K562 (cell line): ENCODE data around the gene OSBPL3. TPM values are rescaled to one million over a fixed set of nuclear protein-coding genes. Genes with fewer than 3 reads are reported as not detected.

Experiments used
- CREBBP ChIP-seq: IDR thresholded peaks from one replicate; pipeline ENCODE4 v1.6.1; 2012; ENCODE audit warnings: low read depth, mild to moderate bottlenecking, control low read depth, inconsistent platforms, low read length
- CSDE1 ChIP-seq, 2 experiments: fragments of 450-650 bp; IDR thresholded peaks; 2 replicates each; pipeline ENCODE4 v1.6.1; 2016; ENCODE audit warnings: mild to moderate bottlenecking in 1 of 2
- ERF ChIP-seq: fragments of 450-650 bp; formaldehyde crosslinking; IDR thresholded peaks from 2 replicates; pipeline ENCODE4 v1.4.0; 2020; ENCODE audit warnings: mild to moderate bottlenecking, mixed read lengths
- ETV5 ChIP-seq: sonication (generic); formaldehyde crosslinking; IDR thresholded peaks from 2 replicates; pipeline ENCODE4 v1.4.0; 2020; ENCODE audit warnings: low read depth, mild to moderate bottlenecking, missing genetic modification reagents
- FOXJ3 ChIP-seq: sonication (generic); formaldehyde crosslinking; IDR thresholded peaks from 2 replicates; pipeline ENCODE4 v1.4.0; 2020; ENCODE audit warnings: mild to moderate bottlenecking, missing genetic modification reagents
- FOXM1 ChIP-seq, 2 experiments: fragments of 450-650 bp in 1 of 2; sonication (generic) in 1 of 2; formaldehyde crosslinking in 1 of 2; IDR thresholded peaks; 2 replicates each; pipeline versions ENCODE4 v1.6.1 to v1.9.0; 2017 to 2022; ENCODE audit warnings: low read depth in 2 of 2, mild to moderate bottlenecking in 2 of 2, missing genetic modification reagents in 1 of 2, moderate library complexity in 1 of 2
- GTF2B ChIP-seq: IDR thresholded peaks from 2 replicates; pipeline ENCODE4 v1.6.1; 2011; ENCODE audit not compliant: insufficient read length; ENCODE audit errors: extremely low read depth
- HDAC6 ChIP-seq: IDR thresholded peaks from 2 replicates; pipeline ENCODE4 v1.6.1; 2012; ENCODE audit warnings: low read depth, mild to moderate bottlenecking, control low read depth, inconsistent platforms, low read length, moderate library complexity
- HLTF ChIP-seq: fragments of 450-650 bp; IDR thresholded peaks from 2 replicates; pipeline ENCODE4 v1.6.1; 2016
- L3MBTL2 ChIP-seq: fragments of 450-650 bp; IDR thresholded peaks from 2 replicates; pipeline ENCODE4 v1.6.1; 2016; ENCODE audit warnings: mild to moderate bottlenecking, moderate library complexity
- MEF2D ChIP-seq: conservative IDR thresholded peaks from 2 replicates; pipeline ENCODE4 v1.6.1; 2016; ENCODE audit warnings: low read depth, missing genetic modification characterization, missing compliant biosample characterization
- PATZ1 ChIP-seq: fragments of 250-450 bp; sonication (Bioruptor Pico); IDR thresholded peaks from 2 replicates; pipeline ENCODE4 v1.5.0; 2020; ENCODE audit warnings: mild to moderate bottlenecking, borderline replicate concordance
- SP2 ChIP-seq: IDR thresholded peaks from 2 replicates; pipeline ENCODE4 v1.6.1; 2011; ENCODE audit warnings: mild to moderate bottlenecking, low read depth, low read length, moderate library complexity; ENCODE audit not compliant: poor library complexity, severe bottlenecking; ENCODE audit errors: extremely low read depth
- TEAD4 ChIP-seq, 2 experiments: sonication (generic) in 1 of 2; formaldehyde crosslinking in 1 of 2; IDR thresholded peaks; 2 replicates each; pipeline versions ENCODE4 v1.6.1 to v1.8.0; 2012 to 2022; ENCODE audit warnings: borderline replicate concordance in 1 of 2, inconsistent platforms in 1 of 2, low read length in 1 of 2, mild to moderate bottlenecking in 1 of 2, missing genetic modification reagents in 1 of 2
- TFE3 ChIP-seq: fragments of 450-650 bp; formaldehyde crosslinking; IDR thresholded peaks from 2 replicates; pipeline ENCODE4 v1.4.0; 2020; ENCODE audit warnings: mild to moderate bottlenecking, mixed read lengths
- ZFP30 ChIP-seq: fragments of 250-450 bp; sonication (Bioruptor Pico); IDR thresholded peaks from 2 replicates; pipeline ENCODE4 v1.8.0; 2022; ENCODE audit warnings: moderate library complexity, mild to moderate bottlenecking, inconsistent platforms, borderline replicate concordance
- ZNF140 ChIP-seq: fragments of 250-450 bp; sonication (Bioruptor Pico); IDR thresholded peaks from 2 replicates; pipeline ENCODE4 v1.8.0; 2021; ENCODE audit warnings: moderate library complexity, mild to moderate bottlenecking, inconsistent platforms
- ZSCAN29 ChIP-seq: fragments of 450-650 bp; IDR thresholded peaks from 2 replicates; pipeline ENCODE4 v1.6.1; 2017
- polyA plus RNA-seq, 8 experiments: library from polyadenylated mRNA; depleted of rRNA in 4 of 8; stranded (reverse) in 5 of 8; unstranded in 3 of 8; fragments of >200 nt; fragmentation: Nextera tagmentation in 2 of 8; fragmentation: Illumina TruSeq in 1 of 8; extraction: Ambion mirVana in 2 of 8; extraction: Trizol in 1 of 8; gene quantifications; 2 replicates each; pipeline versions ENCODE4 v1.2.1 to v1.2.3, GENCODE V29; 2011 to 2014; ENCODE audit warnings: inconsistent platforms in 1 of 8, missing spikeins in 1 of 8
- total RNA-seq, 7 experiments: library from RNA; depleted of rRNA in 6 of 7; stranded (reverse); fragments of >200 nt in 6 of 7; fragmentation: Illumina TruSeq in 2 of 7; extraction: Trizol in 2 of 7; gene quantifications; 2 replicates each; pipeline versions ENCODE4 v1.2.1 to v1.2.3, GENCODE V29; 2011 to 2021; ENCODE audit warnings: low replicate concordance in 1 of 7

OSBPL3 gene
- total and polyA plus RNA-seq, 9 of the 15 experiments (the other 6 are each of a cell fraction or from before 2014, with no cell fraction given) = 4.8 to 37.2 (median 26.5) TPM

- peak; percentile 69 for TF ChIP-seq TEAD4 (IDR thresholded peaks at IDR 0.05; ENCODE audit: low read length)
- no peak for TF ChIP-seq TEAD4 (CRISPR knock-in tag; IDR thresholded peaks at IDR 0.05; ENCODE audit: borderline replicate concordance)
- TF ChIP-seq ERF (CRISPR knock-in tag) = no peak
- TF ChIP-seq ZSCAN29 = no peak
- no peak for TF ChIP-seq ZFP30 (CRISPR knock-in tag)
- no peak for TF ChIP-seq CSDE1 (IDR thresholded peaks at IDR 0.05)
- no peak for TF ChIP-seq PATZ1 (CRISPR knock-in tag)
- no peak for TF ChIP-seq ZNF140
- TF ChIP-seq MEF2D (tag) = no peak
- TF ChIP-seq TFE3 = no peak
- no peak for TF ChIP-seq CREBBP
- TF ChIP-seq L3MBTL2 = peak; percentile 57
- no peak for TF ChIP-seq SP2
- peak; percentile 92 for TF ChIP-seq ETV5 (CRISPR knock-in tag)
- TF ChIP-seq GTF2B = no peak
- TF ChIP-seq HLTF = no peak
- no peak for TF ChIP-seq HDAC6
- peak; percentile 43; the same call in 1 of the 2 replicates for TF ChIP-seq FOXM1 (IDR thresholded peaks at IDR 0.05; ENCODE audit: low read depth)
- TF ChIP-seq FOXM1 (CRISPR knock-in tag; IDR thresholded peaks at IDR 0.05; ENCODE audit: low read depth) = no peak
- TF ChIP-seq FOXJ3 = no peak
These were observed 158.8 kb downstream of the OSBPL3 start (continued) for GRCh38 chr7:24821045-24821753.
